NT2/D1 (cell line): ENCODE results near the gene TFF2.
A peak's percentile ranks its signal among the peaks of the same experiment; 100 is the strongest.

ENCODE experiments used
- DNase-seq: peaks from one replicate; pipeline ENCODE4 v3.0.0-alpha.2; 2011; ENCODE audit warnings: low read depth, low spot score
- H3K27me3 ChIP-seq: 2 replicates; pipeline ENCODE4 v1.6.0; 2011; ENCODE audit warnings: mild to moderate bottlenecking; ENCODE audit not compliant: insufficient read length, insufficient read depth
- H3K36me3 ChIP-seq: 2 replicates; pipeline ENCODE4 v1.6.1; 2011; ENCODE audit warnings: mild to moderate bottlenecking, low read length, mixed read lengths; ENCODE audit not compliant: insufficient read depth, insufficient read length
- H3K4me1 ChIP-seq: 2 replicates; pipeline ENCODE4 v1.5.1; 2011; ENCODE audit not compliant: insufficient read depth, insufficient read length
- H3K4me3 ChIP-seq: 2 replicates; pipeline ENCODE4 v1.5.1; 2011; ENCODE audit warnings: low read depth; ENCODE audit not compliant: insufficient read length
- H3K9ac ChIP-seq: 2 replicates; pipeline ENCODE4 v1.6.0; 2011; ENCODE audit warnings: low read depth; ENCODE audit not compliant: insufficient read length
- H3K9me3 ChIP-seq: 2 replicates; pipeline ENCODE4 v1.5.1; 2011; ENCODE audit warnings: mild to moderate bottlenecking, low read length; ENCODE audit not compliant: insufficient read depth
- SUZ12 ChIP-seq: IDR thresholded peaks from 2 replicates; pipeline ENCODE4 v1.6.1; 2011; ENCODE audit not compliant: insufficient read length, insufficient read depth; ENCODE audit errors: extremely low read depth
- YY1 ChIP-seq: IDR thresholded peaks from 2 replicates; pipeline ENCODE4 v1.6.1; 2011; ENCODE audit not compliant: insufficient read length, insufficient read depth
- ZNF274 ChIP-seq: IDR thresholded peaks from 2 replicates; pipeline ENCODE4 v1.6.1; 2011; ENCODE audit warnings: mild to moderate bottlenecking, low read depth, low read length

TFF2 gene

GRCh38 chr21:42341776-42342542 is 8.8 kb downstream of the TFF2 start:
- peaks cover 9% of the 10 kb centered on the region for H3K4me1 ChIP-seq
- H3K9me3 ChIP-seq, result no peaks in the 10 kb centered on the region
- DNase-seq, result no peak
- H3K9ac ChIP-seq, result no peak overlapping the region
- H3K36me3 ChIP-seq, result no peaks in the 10 kb centered on the region
- H3K27me3 ChIP-seq, result no peaks in the 10 kb centered on the region
- TF ChIP-seq SUZ12 (no peak), YY1 (no peak), ZNF274 (no peak)
- no peak overlapping the region for H3K4me3 ChIP-seq

- no peaks in the 10 kb centered on the region for H3K36me3 ChIP-seq
- no peaks in the 10 kb centered on the region for H3K9me3 ChIP-seq
- H3K27me3 ChIP-seq, result no peaks in the 10 kb centered on the region
- no peak overlapping the region for H3K9ac ChIP-seq
- no peak overlapping the region for H3K4me3 ChIP-seq
- peaks cover 9% of the 10 kb centered on the region for H3K4me1 ChIP-seq
- DNase-seq, result no peak
- TF ChIP-seq ZNF274, result no peak
- no peak for TF ChIP-seq SUZ12
- TF ChIP-seq YY1, result no peak
These were observed 10.4 kb downstream of the TFF2 start for GRCh38 chr21:42340187-42341050.

GRCh38 chr21:42338729-42339715 is 11.8 kb downstream of the TFF2 start:
- H3K36me3 ChIP-seq, result no peaks in the 10 kb centered on the region
- H3K27me3 ChIP-seq, result no peaks in the 10 kb centered on the region
- TF ChIP-seq YY1 (no peak), ZNF274 (no peak), SUZ12 (no peak)

GRCh38 chr21:42337830-42338728 is 12.7 kb downstream of the TFF2 start:
- H3K4me3 ChIP-seq, result no peak overlapping the region
- no peaks in the 10 kb centered on the region for H3K27me3 ChIP-seq
- DNase-seq, result peak; percentile 88
- peaks cover 9% of the 10 kb centered on the region for H3K4me1 ChIP-seq
- no peaks in the 10 kb centered on the region for H3K36me3 ChIP-seq
- H3K9me3 ChIP-seq, result no peaks in the 10 kb centered on the region
- no peak for TF ChIP-seq ZNF274
- TF ChIP-seq YY1, result no peak
- TF ChIP-seq SUZ12, result no peak
- H3K9ac ChIP-seq, result peak overlapping the region; percentile 51

More at GRCh38 chr21:42338729-42339715, 11.8 kb downstream of the TFF2 start:
- no peaks in the 10 kb centered on the region for H3K9me3 ChIP-seq
- peaks cover 9% of the 10 kb centered on the region for H3K4me1 ChIP-seq
- DNase-seq, result no peak
- no peak overlapping the region for H3K4me3 ChIP-seq
- peak overlapping the region; percentile 51 for H3K9ac ChIP-seq

- H3K36me3 ChIP-seq, result no peaks in the 10 kb centered on the region
- peaks cover 8% of the 10 kb centered on the region for H3K4me1 ChIP-seq
- H3K9me3 ChIP-seq, result no peaks in the 10 kb centered on the region
- H3K27me3 ChIP-seq, result no peaks in the 10 kb centered on the region
- no peak overlapping the region for H3K4me3 ChIP-seq
- no peak overlapping the region for H3K9ac ChIP-seq
- DNase-seq, result no peak
- TF ChIP-seq SUZ12 (no peak), ZNF274 (no peak), YY1 (no peak)
These were observed 13.5 kb downstream of the TFF2 start for GRCh38 chr21:42337276-42337675.

GRCh38 chr21:42336054-42336453 is 14.7 kb downstream of the TFF2 start:
- no peaks in the 10 kb centered on the region for H3K36me3 ChIP-seq
- peak; percentile 90 for DNase-seq
- H3K27me3 ChIP-seq, result no peaks in the 10 kb centered on the region
- TF ChIP-seq ZNF274 (no peak), YY1 (no peak), SUZ12 (no peak)
- H3K9me3 ChIP-seq, result peaks cover 10% of the 10 kb centered on the region; the same call in 1 of the 2 replicates
- H3K4me1 ChIP-seq, result peaks cover 6% of the 10 kb centered on the region
- H3K9ac ChIP-seq, result peak overlapping the region; percentile 23
- peak overlapping the region; percentile 2 for H3K4me3 ChIP-seq
